GM12873 (cell line): Measurements from ENCODE around the gene FEN1.

Experiments
- TF ChIP-seq, protein P1 (sequence below): IDR thresholded peaks from 2 replicates; pipeline ENCODE4 v1.5.1; 2012; ENCODE audit warnings: low read depth, mild to moderate bottlenecking, moderate library complexity, low read length, control low read depth; ENCODE audit not compliant: insufficient read depth; ENCODE audit errors: missing control alignments

The FEN1 gene

DNA sequence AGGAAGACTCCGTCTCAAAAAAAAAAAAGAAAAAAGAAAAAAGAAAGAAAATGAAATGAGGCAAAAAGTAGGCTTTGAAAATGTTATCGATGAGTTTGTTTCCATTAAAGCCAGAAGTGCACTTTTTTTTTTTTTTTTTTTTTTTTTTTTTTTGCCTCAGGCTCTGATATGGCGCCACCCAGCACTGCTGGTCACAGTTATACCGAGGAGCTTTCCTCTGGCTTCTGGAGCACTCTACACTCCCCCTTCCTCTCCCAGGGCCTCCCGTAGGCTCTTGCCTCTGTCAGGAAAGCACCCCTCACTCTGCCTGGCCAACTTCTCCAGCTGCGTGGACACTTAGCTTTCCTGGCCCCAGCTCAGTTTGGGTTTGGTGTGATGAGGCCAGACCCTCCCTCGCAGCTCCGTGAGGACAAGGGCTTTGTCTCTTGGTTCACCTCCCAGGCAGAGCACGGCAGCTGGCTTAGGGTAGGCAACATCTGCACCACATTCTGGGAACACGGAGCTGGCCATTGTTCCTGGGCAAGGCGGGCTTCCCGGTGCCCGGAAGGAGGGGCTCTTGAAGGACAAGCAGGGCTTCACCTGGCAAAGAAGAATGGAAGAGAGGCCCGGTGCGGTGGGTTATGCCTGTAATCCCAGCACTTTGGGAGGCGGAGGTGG lies 52.3 kb downstream of the FEN1 start:
- TF ChIP-seq, protein P1, sequence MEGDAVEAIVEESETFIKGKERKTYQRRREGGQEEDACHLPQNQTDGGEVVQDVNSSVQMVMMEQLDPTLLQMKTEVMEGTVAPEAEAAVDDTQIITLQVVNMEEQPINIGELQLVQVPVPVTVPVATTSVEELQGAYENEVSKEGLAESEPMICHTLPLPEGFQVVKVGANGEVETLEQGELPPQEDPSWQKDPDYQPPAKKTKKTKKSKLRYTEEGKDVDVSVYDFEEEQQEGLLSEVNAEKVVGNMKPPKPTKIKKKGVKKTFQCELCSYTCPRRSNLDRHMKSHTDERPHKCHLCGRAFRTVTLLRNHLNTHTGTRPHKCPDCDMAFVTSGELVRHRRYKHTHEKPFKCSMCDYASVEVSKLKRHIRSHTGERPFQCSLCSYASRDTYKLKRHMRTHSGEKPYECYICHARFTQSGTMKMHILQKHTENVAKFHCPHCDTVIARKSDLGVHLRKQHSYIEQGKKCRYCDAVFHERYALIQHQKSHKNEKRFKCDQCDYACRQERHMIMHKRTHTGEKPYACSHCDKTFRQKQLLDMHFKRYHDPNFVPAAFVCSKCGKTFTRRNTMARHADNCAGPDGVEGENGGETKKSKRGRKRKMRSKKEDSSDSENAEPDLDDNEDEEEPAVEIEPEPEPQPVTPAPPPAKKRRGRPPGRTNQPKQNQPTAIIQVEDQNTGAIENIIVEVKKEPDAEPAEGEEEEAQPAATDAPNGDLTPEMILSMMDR = no peak

DNA sequence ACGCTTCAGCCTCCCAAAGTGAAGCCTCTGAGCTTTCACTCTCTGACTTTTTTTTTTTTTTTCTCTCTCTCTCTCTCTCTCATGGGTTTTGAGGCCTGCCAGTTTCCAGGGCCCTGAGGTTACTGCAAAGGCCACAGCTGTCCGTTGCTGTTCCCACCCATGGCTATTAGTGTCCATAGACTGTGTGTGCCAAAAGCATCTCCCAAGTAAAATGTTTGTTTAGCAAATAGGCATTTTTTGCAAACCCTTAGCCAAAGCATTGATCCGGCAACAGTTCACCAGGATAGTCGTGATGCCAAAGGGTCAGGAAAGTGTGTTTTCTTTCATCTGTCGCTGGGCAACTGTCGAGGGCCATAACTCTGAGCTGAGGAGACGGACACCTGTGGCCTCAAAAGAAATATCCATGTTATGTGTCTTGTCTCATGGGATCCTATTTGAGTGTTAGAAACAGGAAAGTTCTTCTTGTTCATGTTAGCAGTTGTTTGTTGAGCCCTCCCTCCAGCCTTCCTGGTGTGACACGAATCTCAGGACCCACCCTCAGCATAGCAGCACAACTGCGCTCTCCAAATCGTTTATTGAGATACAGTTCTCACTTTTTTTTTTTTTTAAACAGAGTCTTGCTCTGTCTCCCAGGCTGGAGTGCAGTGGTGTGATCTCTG lies 53.8 kb downstream of the FEN1 start:
- TF ChIP-seq, protein P1 = no peak
